Endodermal cell (in vitro differentiated cells): ENCODE results near the gene UPF2. TPM values are rescaled to one million over a fixed set of nuclear protein-coding genes. Genes with fewer than 3 reads are reported as not detected.

Source experiments
- DNase-seq: peaks from one replicate; pipeline ENCODE4 v3.0.0-alpha.2; 2017
- H3K27ac ChIP-seq: 2 replicates; pipeline ENCODE4 v1.5.1; 2013; ENCODE audit warnings: mild to moderate bottlenecking, low read depth, low read length, moderate library complexity
- H3K27me3 ChIP-seq: 2 replicates; pipeline ENCODE4 v1.6.1; 2013; ENCODE audit warnings: mild to moderate bottlenecking, low read length, moderate library complexity; ENCODE audit not compliant: insufficient read depth, control insufficient read depth, poor library complexity, severe bottlenecking
- H3K36me3 ChIP-seq: 2 replicates; pipeline ENCODE4 v1.7.0; 2013; ENCODE audit warnings: mild to moderate bottlenecking, low read length, moderate library complexity; ENCODE audit not compliant: control insufficient read depth, insufficient read depth
- H3K4me1 ChIP-seq: one replicate; pipeline ENCODE4 v1.7.0; 2013; ENCODE audit warnings: low read length; ENCODE audit not compliant: control insufficient read depth, insufficient read depth
- H3K4me3 ChIP-seq: 2 replicates; pipeline ENCODE4 v1.5.1; 2013; ENCODE audit warnings: mild to moderate bottlenecking, low read length, moderate library complexity
- H3K9ac ChIP-seq: 2 replicates; pipeline ENCODE4 v1.6.1; 2013; ENCODE audit warnings: mild to moderate bottlenecking, low read length, moderate library complexity; ENCODE audit not compliant: poor library complexity, severe bottlenecking; ENCODE audit errors: extremely low read depth
- H3K9me3 ChIP-seq: 2 replicates; pipeline ENCODE4 v1.6.1; 2013; ENCODE audit warnings: mild to moderate bottlenecking, low read length, moderate library complexity; ENCODE audit not compliant: control insufficient read depth
- H3K27ac Mint-ChIP-seq: 2 replicates; pipeline ENCODE4 v1.8.0; 2020; ENCODE audit warnings: mixed read lengths
- H3K27me3 Mint-ChIP-seq: 2 replicates; pipeline ENCODE4 v1.8.0; 2021; ENCODE audit warnings: mild to moderate bottlenecking, mixed read lengths; ENCODE audit not compliant: insufficient read depth
- H3K36me3 Mint-ChIP-seq: 2 replicates; pipeline ENCODE4 v1.8.0; 2020; ENCODE audit warnings: low read depth, mixed read lengths
- H3K4me1 Mint-ChIP-seq: 2 replicates; pipeline ENCODE4 v1.8.0; 2020; ENCODE audit warnings: mixed read lengths
- H3K4me3 Mint-ChIP-seq: 2 replicates; pipeline ENCODE4 v1.8.0; 2020; ENCODE audit warnings: mild to moderate bottlenecking, moderate library complexity, mixed read lengths
- H3K9me3 Mint-ChIP-seq: 2 replicates; pipeline ENCODE4 v1.8.0; 2020; ENCODE audit warnings: mild to moderate bottlenecking, mixed read lengths
- CTCF ChIP-seq: fragments of 200-600 bp; sonication (generic); conservative IDR thresholded peaks from 2 replicates; pipeline ENCODE4 v1.5.0; 2021; ENCODE audit warnings: antibody characterized with exemption, mild to moderate bottlenecking
- WGBS, 2 experiments: methylation state at CpG; one replicate each; pipeline versions ENCODE4 v1.1.5 to v1.1.7; 2013; ENCODE audit warnings: missing lambda C conversion rate in 2 of 2, mixed read lengths in 1 of 2; ENCODE audit not compliant: insufficient coverage in 1 of 2, insufficient read length in 1 of 2; 5-methylcytosine and 5-hydroxymethylcytosine counted together
- total RNA-seq, 2 donors: library from RNA; stranded (reverse); fragmentation: NEBNext Ultra II Directional in 1 of 2; extraction: Animal tissue kit (Norgen Biotek cat#: 25700) in 1 of 2; gene quantifications; 2 replicates in 1 of 2; 3 replicates in 1 of 2; pipeline ENCODE4 v1.2.1, GENCODE V29; 2021

The UPF2 gene
- total RNA-seq, 2 donors from 2014 or later, result 16.8 to 23.4 TPM

- no peaks in the 10 kb centered on the region for H3K4me1 Mint-ChIP-seq
- TF ChIP-seq CTCF, result no peak
- WGBS, 2 experiments, result 86 to 96% methylated on average over 1 to 2 of the region's 2 CpGs
Observed at GRCh38 chr10:11962176-11962575, 80.4 kb downstream of the UPF2 start.

GRCh38 chr10:11961771-11962170, 80.8 kb downstream of the UPF2 start:
- Mint-ChIP-seq H3K9me3 (peaks cover 8% of the 10 kb centered on the region), H3K36me3 (peaks cover 64% of the 10 kb centered on the region), H3K4me1 (no peaks in the 10 kb centered on the region), H3K4me3 (no peak overlapping the region), H3K27ac (no peak overlapping the region), H3K27me3 (no peaks in the 10 kb centered on the region)
- H3K4me3 ChIP-seq, result no peak overlapping the region
- H3K27me3 ChIP-seq, result no peaks in the 10 kb centered on the region
- no peak overlapping the region for H3K27ac ChIP-seq
- H3K4me1 ChIP-seq, result no peaks in the 10 kb centered on the region
- WGBS, 2 experiments, result 91 to 95% methylated on average over 3 to 4 of the region's 4 CpGs
- DNase-seq, result no peak
- H3K36me3 ChIP-seq, result peaks cover 70% of the 10 kb centered on the region
- no peak overlapping the region for H3K9ac ChIP-seq
- TF ChIP-seq CTCF, result no peak
- peaks cover 10% of the 10 kb centered on the region for H3K9me3 ChIP-seq

More at GRCh38 chr10:11962176-11962575, 80.4 kb downstream of the UPF2 start:
- Histone ChIP-seq H3K27me3 (no peaks in the 10 kb centered on the region), H3K9me3 (peaks cover 14% of the 10 kb centered on the region), H3K36me3 (peaks cover 74% of the 10 kb centered on the region), H3K9ac (no peak overlapping the region), H3K4me3 (no peak overlapping the region), H3K4me1 (no peaks in the 10 kb centered on the region), H3K27ac (no peak overlapping the region)
- Mint-ChIP-seq H3K9me3 (peaks cover 10% of the 10 kb centered on the region), H3K4me3 (no peak overlapping the region), H3K36me3 (peaks cover 66% of the 10 kb centered on the region), H3K27ac (peak overlapping the region; percentile 19), H3K27me3 (no peaks in the 10 kb centered on the region)
- no peak for DNase-seq

- no peak overlapping the region for H3K4me3 Mint-ChIP-seq
- H3K4me1 Mint-ChIP-seq, result no peaks in the 10 kb centered on the region
- H3K36me3 Mint-ChIP-seq, result peaks cover 67% of the 10 kb centered on the region
- H3K9ac ChIP-seq, result no peak overlapping the region
- H3K9me3 Mint-ChIP-seq, result no peaks in the 10 kb centered on the region
- H3K27me3 Mint-ChIP-seq, result no peaks in the 10 kb centered on the region
- no peaks in the 10 kb centered on the region for H3K27me3 ChIP-seq
- no peak overlapping the region for H3K27ac ChIP-seq
- no peaks in the 10 kb centered on the region for H3K4me1 ChIP-seq
- TF ChIP-seq CTCF, result no peak
- no peak overlapping the region for H3K4me3 ChIP-seq
- 100% methylated on average over 4 of the region's 4 CpGs; no CpG with 5 or more reads in 1 of the 2 experiments for WGBS, 2 experiments
- no peaks in the 10 kb centered on the region for H3K9me3 ChIP-seq
- no peak for DNase-seq
- H3K27ac Mint-ChIP-seq, result no peak overlapping the region
- H3K36me3 ChIP-seq, result peaks cover 71% of the 10 kb centered on the region
Observed at GRCh38 chr10:11959966-11960365, 82.6 kb downstream of the UPF2 start.
